ENCODE measurements around the gene ZBTB47.

The ZBTB47 gene

DNA sequence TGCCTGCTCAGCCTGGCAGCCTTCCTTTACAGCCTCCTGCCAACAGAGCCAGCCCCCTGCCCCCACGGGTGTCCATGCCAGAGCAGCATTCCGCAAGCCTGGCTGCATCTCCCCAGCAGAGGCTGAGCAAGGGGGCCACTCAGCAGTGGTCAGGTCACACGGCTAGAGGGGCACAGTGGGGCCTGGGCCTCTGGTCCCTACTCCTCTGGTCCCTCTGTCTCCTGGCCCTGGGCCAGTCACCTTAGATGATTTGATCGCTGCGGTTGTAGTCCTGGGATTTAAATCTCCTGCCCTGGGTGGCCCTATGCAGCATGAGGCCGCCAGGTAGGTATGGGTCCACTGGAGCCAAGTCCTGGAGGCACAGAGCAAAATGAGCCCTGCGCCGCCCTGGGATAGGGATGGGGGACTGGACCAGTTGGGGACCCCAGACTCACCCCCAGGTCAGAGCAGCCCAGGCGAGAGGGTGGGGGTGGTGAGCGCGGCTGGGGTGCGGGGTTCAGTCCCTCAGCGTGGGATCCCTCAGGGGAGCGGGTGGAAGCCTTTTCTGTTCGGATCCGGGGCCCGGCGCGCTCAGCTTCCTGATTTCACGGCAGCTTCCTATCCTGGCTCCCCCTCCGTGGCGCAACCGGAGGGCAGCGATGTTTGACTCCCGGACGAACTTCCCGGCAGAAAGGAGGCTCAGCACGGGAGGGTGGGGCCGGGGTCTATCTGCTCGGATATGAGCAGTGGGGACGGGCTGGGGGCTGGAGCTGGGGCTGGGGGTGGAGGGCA is at the start of gene ZBTB47:
Gene ZBTB47, plus strand, starts transcription at position 138 of the 771 bp plus-strand sequence. CDS start 4,659 bp downstream, outside the sequence.
- DNase-seq: no peak

DNA sequence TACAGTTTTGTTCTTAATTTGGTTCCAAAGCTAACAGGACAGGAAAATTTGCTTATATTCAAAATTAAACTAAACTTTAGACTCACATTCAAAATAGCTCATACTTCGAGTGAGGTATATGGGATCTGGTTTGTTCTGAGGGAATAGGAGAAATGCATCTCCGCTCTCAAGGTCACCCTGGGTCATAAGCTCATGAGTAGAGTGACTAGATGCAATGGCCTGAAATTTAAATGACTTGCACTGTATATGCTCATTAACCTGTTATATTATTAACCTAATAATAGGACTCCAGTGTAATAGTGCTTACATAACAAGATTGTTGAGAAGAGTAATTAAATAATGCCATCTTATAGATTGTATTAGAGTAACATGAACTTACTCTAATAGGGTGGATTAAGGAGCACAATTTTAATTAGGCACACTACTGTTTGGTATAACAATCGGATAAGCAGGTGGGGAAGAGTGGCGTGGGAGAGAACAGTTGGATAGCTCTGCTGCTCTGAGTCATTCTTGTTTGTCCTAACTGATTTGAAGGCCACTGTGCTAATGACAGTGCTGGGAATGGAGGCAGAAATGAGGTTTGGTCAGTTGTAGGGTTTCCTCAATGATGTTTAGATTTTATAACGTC is 47.8 kb upstream of the ZBTB47 start:
- peak; percentile 43 for DNase-seq

DNA sequence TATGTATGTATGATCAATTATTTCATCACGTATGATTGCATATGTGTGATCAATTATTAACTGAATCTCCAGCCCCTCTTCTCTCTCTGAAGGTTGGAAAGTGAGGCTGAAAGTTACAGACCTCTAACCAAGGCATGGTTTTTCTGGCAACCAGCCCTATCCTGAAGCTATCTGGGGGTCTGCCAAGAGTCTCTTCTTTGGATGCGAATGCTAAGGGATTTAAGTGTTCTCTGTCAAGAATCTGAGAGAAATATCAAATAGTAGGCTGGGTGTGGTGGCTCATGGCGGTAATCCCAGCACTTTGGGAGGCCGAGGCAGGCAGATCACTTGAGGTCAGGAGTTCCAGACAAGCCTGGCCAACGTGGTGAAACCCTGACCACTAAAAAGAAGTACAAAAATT is 44.9 kb upstream of the ZBTB47 start:
- DNase-seq: no peak

DNA sequence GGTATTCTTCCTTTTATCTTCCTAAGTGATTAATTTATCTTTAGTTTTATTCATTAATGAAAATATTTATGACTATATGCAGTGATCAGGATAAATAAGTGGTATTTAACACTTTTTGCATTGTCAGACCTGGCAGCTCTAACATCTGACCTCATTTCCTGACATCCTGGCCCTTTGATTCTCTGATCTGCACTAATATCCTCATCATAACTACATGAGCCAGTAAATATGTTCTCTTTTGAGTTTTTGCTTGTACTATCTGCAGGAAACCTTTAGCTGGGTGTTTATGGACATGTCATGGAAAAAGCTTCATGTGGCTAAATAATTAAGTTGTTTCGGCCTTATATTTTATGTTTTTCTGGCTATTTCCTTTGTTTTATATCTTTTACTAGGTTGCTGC is 42.5 kb upstream of the ZBTB47 start:
- DNase-seq: no peak

DNA sequence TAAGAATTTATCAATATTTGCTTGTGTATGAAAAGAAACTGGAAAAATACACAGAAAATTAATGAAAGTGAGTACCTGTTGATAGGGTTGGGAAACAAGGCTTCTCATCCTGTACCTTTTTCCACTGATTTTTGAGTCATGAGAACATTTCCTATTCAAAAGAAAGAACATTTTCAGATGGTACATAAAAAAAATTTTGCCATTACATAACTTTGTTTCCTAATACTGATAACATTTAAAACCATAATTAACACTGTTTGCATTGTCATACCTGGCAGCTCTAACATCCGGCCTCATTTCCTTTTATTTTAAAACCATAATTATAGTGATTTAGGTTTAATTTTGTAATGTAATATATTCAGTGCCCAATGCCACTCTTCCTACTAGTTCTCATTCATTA is 41.3 kb upstream of the ZBTB47 start:
- no peak for DNase-seq

DNA sequence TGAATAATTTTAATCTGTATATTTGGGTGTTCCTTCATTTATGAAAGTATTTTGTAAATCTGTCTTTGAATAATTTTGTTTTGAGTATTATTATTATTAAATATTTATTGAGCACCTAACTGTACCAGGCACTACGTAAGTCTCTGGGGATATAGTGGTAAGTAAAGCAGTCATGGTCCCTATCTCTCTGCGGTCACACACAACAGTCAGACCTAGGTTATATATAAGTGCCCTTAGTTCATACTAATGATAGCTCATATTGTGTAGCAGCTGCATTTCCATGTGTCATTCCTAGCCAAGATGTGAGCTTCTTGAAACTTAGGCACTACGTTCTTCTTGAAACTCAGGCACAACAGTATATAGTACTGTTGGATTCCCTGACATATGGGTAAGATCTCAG is 40.6 kb upstream of the ZBTB47 start:
- DNase-seq: no peak

DNA sequence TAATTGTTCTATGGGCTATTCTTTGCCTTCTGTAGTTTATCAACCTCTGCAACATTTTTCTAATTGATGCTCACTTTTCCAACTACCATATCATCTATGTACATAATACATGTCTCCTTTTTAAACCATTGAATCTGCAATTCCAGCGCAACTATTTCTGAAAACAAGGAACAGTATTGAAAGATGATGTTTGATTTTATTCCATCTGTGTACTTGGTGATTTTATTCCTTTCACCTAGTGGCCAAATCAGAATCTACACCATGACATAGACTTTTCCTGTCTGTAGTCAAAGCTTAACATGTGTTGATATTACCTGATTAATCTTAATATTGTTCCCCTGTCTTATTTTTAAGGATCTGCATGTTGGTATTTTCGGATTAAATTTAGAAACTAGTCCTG is 40.0 kb upstream of the ZBTB47 start:
- peak; percentile 36 for DNase-seq

DNA sequence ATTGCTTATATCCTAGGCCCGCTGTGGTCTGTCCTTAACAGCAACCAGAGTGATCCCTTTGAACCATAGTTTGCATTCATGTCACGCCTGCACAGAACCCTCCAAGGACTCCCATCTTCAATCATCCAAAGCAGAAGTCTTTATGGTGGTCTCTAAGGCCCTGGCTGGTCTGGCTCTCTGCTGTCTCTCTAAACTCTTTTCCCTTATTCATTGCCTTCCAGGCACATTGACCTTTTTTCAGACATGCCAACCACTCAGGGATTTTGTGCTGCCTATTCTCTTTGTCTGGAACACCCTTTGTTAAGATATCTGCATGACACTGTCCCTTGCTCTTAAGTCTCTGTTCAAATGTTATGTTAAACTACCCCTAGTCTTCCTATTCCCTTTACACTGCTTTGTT is 21.9 kb upstream of the ZBTB47 start:
- no peak for DNase-seq

DNA sequence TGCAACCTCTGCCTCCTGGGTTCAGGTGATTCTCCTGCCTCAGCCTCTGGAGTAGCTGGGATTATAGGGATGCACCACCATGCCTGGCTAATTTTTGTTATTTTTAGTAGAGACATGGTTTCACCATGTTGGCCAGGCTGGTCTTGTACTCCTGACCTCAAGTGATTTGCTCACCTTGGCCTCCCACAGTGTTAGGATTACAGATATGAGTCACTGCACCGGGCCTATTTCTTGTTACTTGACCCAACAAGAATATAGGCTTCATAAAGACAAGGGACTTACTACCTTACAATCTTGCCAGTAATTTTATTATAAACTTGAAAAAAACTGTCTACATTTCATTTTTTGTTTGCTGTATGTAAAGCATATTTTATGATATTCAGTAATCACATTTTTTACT is 21.4 kb upstream of the ZBTB47 start:
- no peak for DNase-seq

DNA sequence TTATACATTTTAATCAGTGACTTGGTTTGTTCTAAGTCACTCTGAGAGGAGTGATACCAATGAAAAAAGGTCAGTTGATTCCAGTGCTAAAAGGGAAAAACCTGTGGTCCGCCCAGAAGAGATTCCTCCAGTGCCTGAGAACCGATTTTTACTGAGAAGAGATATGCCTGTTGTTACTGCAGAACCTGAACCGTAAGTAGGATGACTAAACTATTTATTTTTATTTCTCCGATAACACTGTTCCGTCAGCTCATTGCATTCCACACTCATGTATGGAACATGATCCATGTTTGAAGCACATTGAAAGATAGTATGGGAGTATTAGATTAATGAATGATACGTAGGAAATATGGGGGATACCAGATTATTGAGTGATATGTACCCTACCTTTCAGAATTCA is 20.0 kb upstream of the ZBTB47 start:
- DNase-seq: no peak

DNA sequence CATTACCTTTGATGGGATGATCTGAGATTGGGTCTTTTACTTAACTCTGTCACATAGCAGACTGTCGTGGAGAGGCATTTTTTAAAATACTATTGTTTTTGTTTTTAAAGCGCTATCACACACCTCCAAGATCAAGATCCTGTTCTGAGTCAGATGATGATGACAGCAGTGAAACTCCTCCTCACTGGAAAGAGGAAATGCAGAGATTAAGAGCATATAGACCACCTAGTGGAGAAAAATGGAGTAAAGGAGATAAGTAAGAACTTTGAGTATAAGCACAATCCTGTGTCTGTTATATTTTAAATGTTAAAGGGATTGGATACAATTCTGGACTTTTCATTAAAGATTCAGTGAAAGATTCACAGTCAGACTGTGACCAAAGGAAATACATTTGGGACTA is 18.4 kb upstream of the ZBTB47 start:
- DNase-seq: peak; percentile 34

DNA sequence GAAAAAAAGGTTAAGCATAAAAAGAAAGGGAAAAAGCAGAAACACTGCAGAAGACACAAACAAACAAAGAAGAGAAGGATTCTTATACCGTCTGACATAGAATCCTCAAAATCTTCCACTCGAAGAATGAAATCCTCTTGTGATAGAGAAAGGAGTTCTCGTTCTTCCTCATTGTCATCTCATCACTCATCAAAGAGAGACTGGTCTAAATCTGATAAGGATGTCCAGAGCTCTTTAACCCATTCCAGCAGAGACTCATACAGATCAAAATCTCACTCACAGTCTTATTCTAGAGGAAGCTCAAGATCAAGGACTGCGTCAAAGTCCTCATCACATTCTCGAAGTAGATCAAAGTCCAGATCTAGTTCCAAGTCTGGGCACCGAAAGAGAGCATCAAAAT is 16.5 kb upstream of the ZBTB47 start:
- no peak for DNase-seq

DNA sequence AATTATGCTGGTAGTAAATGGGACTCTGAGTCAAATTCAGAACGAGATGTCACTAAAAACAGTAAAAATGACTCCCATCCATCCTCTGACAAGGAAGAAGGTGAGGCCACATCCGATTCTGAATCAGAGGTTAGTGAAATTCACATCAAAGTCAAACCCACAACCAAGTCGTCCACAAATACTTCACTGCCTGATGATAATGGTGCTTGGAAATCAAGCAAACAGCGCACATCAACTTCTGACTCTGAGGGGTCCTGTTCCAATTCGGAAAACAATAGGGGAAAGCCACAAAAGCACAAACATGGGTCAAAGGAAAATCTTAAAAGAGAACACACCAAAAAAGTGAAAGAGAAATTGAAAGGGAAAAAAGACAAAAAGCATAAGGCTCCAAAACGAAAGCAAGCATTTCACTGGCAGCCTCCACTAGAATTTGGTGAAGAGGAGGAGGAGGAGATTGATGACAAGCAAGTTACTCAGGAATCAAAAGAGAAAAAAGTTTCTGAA is 15.1 kb upstream of the ZBTB47 start:
- no peak for DNase-seq

DNA sequence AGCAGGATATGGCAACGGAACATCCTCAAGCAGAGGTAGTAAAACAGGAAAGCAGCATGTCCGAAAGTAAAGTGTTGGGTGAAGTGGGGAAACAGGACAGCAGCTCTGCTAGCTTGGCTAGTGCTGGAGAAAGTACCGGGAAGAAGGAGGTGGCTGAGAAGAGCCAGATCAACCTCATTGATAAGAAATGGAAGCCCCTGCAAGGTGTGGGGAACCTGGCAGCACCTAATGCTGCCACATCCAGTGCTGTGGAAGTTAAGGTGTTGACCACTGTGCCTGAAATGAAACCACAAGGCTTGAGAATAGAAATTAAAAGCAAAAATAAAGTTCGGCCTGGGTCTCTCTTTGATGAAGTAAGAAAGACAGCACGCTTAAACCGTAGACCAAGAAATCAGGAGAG is 14.3 kb upstream of the ZBTB47 start:
- no peak for DNase-seq

DNA sequence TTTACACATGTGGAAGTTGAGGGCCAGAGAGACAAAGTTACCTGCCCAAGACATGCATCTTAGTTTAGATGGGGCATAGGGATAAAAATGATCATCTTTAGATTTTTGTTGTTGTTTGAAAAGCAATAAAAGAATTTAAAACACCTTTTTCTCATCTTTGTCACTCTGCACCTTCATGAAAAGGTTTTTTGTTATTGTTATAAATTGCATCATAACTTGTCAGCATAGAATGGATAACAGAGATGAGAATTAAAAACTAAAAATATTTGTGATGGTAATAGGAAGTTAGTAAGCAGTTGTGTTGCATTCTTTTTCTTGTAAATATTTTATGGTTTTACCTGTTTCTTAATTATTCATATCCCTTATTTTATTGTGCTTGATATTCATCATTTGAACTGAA is 13.4 kb upstream of the ZBTB47 start:
- DNase-seq: no peak

DNA sequence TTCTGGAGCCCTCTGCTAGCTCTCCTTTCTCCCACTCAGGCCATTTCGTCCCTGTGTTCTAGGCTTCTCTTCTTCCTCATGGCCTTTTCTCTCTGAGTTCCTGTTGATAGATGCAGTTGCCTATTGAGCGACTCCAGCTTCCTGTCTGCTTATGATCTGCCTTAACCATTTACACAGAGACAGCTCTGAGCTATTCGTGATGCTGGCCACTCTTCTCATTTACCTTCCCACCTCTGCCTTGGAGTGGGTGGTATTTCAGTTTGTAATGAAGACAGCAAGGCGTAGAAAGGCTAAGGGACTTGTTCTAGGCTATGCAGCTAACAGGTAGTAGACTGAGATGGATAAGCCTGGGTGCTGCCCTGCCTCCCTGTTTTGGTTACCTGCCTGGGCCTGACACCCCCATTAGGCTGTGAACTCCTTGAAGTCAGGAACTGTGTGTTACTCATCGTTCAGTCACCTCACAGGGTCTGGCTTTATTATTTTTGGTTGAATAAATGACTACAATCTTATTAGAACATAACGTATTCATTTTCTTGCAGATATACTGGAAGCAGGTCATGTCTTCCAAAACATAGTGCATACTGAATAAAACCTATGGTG is 12.6 kb upstream of the ZBTB47 start:
- DNase-seq: no peak

DNA sequence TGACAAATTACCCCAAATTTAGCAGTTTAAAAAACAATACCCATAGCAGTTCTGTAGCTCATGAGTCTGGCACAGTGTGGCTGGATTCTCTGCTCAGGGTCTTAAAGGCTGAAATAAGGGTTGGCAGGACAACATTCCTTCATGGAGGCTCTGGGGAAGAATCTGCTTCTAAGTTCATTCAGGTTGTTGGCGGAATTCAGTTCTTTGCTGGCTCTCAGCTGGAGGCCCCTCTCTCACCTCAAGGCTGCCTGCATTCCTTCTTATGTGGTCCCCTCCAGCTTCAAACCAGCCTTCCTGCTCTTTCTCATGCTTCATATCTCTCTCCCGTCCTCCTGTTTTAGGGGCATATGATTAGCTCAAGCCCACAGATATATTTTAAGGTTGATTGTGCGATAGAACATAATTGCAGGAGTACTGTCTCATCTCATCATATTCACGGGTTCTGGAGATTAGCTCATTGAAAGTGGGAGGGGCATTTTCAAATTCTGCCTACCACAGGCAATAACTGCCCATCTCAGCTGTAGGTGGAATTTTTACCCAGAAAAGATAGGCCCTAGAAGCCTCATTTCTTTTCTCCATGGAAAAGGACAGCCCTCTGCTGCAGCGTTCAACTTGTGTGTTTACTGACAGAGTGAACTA is 5.6 kb upstream of the ZBTB47 start:
- DNase-seq: no peak

DNA sequence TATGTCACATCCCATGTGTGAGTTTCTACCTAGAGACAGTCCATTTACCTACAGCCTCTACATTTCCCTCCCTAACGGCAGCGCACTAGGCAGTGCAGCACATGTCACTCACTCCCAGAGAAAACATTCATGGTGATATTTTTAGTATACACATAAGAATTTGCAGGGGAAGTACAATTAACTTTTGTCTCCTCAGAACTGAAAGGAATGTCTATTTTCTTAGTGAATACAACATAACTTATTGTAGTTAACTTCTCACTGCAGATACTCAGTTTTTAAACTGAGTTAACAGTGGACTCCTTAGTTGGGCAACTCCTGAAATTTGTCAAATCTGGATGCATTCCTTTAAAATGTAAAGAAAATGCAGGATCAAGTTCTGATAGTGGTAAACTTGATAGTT is 4.5 kb upstream of the ZBTB47 start:
- no peak for DNase-seq

DNA sequence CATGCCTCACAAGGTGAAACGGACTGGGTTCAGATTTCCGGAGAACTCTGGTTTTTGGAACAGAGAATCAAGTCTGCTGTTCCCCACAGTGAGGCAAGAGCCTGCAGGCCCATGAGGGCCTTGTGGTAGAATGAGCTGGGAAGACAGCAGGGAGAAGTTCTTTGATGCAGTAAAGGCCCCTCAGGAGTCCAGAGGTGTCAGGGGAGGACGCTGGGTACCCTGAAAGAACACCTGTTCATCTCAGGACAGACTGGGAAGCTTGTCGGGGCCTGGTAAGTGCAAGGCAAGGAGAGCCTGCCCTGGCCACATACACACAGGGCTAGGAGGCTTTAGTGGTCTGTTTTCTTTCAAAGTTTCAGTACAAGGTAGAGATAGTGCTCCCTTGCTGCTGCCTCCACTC is 3.7 kb upstream of the ZBTB47 start:
- no peak for DNase-seq

DNA sequence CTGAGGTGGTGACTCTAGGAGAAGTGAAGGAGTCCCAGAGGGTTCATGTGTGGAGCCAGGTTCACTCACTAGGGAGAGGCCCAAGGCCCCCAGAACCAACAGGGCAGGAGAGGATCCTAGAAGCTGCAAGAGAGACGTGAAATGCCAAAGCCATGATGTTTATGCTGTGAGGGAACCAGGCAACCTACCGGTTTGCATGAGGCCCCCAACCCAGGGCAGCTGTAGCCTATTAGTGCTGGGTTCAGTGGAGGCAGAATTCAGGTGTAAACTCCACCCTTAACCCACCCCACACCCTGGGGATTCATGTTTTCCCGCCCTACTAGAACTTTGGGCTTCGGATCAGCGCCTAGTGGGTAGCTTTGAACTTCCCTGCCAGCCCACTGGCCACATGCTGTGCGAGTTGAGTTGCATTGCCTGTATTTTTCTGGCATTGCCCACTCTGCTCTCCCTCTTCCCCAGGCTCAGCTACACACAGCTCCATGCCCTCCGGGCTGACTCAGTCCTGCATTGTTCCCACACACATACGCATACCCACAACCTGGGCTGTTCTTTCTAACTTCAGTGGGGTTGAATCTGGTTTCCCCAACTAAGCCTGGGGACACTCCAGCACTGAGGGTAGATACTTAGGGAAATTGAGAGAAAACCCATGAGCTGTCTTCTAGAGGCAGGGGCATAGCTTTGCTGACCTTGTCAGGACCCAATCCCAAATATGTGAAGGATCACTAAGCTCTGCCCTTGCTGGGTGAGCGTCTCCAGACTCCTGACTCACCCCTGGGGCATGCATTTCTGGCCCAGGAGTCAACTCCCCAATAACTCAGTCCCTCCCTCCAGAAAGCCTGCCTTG is 2.0 kb upstream of the ZBTB47 start:
- no peak for DNase-seq

DNA sequence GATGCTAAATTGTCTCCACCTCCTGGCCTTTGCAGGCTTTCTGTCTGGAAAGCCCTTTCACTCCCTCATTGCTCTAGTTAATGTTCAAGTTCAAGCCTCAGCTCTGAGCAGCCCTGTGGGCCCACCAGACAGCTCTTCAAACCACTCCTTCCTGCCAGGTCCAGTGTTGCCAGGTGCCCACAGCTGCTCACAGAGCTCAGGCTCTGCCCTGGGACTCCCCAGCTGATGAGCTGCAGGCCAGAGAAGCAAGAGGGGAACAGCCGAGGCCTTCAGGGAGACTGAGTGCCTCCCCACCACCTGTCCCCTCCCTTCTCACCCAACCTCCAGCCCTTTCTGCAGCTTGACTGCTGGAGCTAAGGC is 1.3 kb upstream of the ZBTB47 start:
- DNase-seq: no peak

DNA sequence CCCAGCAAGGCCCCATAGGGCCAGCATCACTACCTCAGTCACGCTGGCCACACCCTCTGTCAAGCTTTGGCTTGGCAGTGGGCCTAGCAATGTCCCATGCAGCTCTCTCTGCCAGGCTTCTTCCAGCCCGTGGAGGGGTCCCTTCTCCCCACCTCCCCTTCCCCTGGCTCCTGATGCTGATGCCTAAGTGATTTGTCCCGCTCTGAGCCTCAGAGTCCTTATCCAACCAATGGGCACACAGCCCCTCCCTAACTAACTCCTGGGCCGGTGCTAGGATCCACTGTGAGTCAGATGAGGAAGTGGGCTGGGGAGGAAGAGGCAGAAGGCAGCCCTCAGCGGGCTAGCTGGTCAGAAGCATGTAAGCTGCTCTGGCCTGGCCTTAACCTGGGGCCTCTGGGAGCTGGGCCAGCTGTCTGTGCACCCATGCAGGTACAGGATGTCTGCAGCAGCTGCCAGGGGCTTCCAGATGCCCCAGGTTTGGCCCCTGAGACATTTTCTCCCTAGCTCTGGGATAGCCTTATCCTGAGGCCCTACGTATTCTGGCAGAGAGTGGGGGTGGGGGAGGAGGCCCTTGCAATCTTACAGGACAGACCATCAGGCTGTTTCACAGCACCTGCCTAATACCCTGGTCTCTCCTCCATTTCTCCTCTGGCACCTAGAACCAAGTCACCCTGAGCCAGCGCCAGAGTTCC is 740 bp upstream of the ZBTB47 start:
- DNase-seq: peak; percentile 59

DNA sequence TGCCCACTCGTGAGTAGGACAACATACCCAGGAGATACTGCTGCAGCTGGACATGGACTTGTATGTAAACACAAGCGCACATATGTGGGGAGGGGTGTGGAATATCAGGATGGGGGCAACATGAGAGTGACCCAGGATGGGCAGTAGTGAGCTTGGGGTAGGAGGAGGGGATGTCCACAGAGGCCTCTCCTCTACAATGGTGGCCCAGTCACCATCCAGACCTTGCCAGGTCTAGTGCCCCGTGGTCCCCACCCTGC is 266 bp upstream of the ZBTB47 start:
- DNase-seq: no peak
